A673 (cell line): ENCODE measurements around the gene SP100.

Experiments
- CTCF ChIP-seq: fragments of 300-800, 200-600 bp; sonication (generic); conservative IDR thresholded peaks from 2 replicates; pipeline ENCODE4 v1.5.1; 2017; ENCODE audit warnings: low read depth, mild to moderate bottlenecking, antibody characterized with exemption, low read length, moderate library complexity, mixed read lengths
- EZH2 ChIP-seq: fragments of 200-600 bp; sonication (generic); IDR thresholded peaks from 2 replicates; pipeline ENCODE4 v1.6.1; 2017; ENCODE audit warnings: borderline replicate concordance, low read depth, mild to moderate bottlenecking, mixed read lengths, antibody characterized with exemption, low read length; ENCODE audit not compliant: poor library complexity, severe bottlenecking

- no peak for TF ChIP-seq CTCF
- TF ChIP-seq EZH2, result no peak
Measured at GRCh38 chr2:230520061-230520874, 104.3 kb downstream of the SP100 start.
